Ovary (tissue), 3 donors: ENCODE results near the gene CAMK2N1.

Experiments used
- CTCF ChIP-seq, 3 donors: fragments of 450-650 bp in 2 of 3; fragments of 200-600 bp in 1 of 3; IDR thresholded peaks; one replicate each; pipeline versions ENCODE4 v1.5.1 to v1.8.0; 2016 to 2022; ENCODE audit warnings: antibody characterized with exemption in 3 of 3, mild to moderate bottlenecking in 1 of 3
- POLR2A ChIP-seq: fragments of 450-650 bp; IDR thresholded peaks from one replicate; pipeline ENCODE4 v1.6.1; 2017; ENCODE audit warnings: antibody characterized with exemption, mild to moderate bottlenecking, moderate library complexity
- donor health status: DM: no; HTN: no; CAD: no.

- TF ChIP-seq CTCF (IDR thresholded peaks at IDR 0.05), result no peak
- no peak for TF ChIP-seq POLR2A
These were observed 4.9 kb downstream of the CAMK2N1 start for GRCh38 chr1:20480951-20481617.
